HG03196 (cell line): ENCODE data around the gene CD79B.

Source experiments
- ATAC-seq: cut with Tn5 transposase; IDR thresholded peaks from one replicate; pipeline ENCODE4 v1.9.1; 2021; ENCODE audit not compliant: unreplicated experiment

The CD79B gene

DNA sequence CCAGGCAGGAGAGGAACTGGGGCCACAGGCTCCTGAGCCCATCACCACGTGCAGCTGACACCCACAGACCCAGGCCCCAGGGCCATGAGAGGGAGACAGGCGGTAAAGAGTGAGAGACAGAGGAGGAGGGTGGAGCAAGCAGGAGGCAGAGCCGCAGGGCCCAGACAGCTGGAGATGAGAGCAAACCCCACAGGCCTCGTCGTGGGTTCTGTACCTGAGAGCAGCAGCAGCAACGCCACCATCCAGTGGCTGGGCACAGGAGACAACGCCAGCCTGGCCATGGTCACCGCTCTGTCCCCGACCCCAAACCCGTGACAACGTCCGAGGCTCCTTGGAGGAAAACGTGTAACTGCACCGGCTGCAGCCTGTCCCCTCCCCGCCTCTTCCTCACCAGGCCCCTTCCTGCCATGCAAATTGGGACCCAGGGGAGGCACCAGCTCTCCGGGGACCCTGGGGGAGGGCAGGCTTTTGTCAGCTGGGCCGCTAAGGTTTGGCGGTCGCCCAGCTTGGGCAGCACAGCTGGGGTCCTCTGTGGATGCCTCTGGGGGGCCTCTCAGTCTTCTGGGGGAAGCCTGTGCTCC lies at the start of gene CD79B:
Gene CD79B, minus strand, starts transcription at position 351 of the 581 bp plus-strand sequence. Its CDS starts 70 bp downstream, at position 281.
- ATAC-seq = peak; percentile 69

DNA sequence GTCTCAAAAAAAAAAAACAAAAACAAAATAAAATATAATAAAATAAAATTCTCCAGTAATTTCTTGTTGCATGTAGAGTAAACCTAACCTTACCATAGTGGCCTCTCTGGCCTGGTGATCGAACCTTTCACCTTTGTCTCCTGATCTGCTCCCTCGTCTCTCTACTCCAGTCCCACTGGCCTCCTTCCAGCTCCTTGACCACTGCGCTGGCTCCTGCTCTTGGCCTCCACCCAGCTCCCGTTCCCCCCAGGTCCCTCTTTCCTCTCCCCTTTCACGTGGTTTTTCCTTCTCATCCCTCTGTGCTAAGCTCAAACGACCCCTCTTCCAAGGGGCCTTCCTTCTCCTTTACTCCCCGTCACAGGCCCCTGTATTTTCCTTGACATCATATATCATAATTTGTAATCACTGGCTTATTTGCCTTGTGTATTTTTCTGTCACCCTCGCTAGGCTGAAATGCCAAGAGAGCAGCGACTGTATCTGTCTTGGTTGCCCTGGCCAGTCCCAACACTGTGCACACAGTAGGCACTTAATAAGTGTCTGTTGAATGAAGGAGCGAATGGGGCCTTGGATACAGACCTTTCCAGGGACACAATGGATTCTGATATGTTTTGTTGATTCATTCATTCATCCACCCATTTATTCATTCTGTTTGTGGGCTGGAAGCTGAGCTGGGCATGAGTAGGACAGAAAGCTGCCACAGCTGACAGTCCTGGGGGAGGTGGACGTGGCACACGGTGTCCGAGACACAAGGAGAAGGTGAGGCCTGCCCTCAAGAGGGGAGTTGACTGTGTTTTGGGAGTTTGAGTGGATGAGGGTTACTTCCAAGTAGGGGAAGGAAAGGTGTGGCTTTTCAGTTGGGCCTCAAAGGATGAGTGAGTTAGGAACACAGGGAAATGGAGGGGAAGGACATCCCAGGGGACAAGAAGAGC lies 46.4 kb upstream of the CD79B start:
- ATAC-seq = no peak

DNA sequence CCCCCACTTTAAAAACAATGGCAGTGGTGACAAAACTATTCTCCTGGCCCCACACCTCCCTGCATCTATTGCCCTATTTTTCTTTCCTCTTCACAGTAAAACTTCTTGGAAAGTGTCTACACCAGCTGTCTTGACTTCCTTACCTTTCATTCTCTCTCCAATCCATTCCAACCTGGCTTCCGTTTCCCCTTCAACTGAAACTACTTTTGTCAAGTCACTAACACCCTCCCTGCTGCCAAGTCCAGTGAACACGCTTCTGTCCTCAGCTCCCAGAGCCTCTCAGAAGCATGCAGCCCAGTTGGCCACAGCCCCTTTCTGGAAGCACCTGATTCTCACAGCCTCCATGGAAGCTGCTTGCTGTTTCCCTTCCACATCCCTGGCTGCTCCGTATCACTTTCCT lies 44.6 kb upstream of the CD79B start:
- ATAC-seq = no peak

DNA sequence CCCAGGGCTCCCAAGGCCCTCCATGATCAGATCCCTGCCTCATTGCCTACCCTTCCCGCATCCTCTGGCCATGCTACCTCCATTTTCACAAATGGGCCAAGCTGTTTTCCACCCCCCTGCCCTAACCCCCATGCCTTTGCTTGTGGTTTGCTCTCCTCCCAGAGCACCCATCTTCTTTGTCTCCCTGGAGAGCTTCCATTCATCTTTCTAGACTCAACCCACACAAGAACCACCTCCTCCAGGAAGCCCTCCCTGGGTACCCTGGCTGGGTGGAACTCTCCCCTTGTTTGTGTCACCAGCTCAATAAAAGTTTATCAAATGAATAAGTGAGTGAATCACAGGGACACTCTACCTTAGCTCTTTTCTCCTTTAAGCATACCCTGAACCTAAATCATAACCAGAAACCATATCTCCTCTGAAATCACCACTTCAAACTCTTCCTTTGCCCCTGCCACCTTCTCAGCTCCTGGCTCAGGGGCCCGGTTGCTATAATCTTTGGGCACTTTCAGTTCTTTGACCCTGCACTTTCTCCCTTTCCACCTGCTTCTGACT lies 43.5 kb upstream of the CD79B start:
- ATAC-seq = no peak

DNA sequence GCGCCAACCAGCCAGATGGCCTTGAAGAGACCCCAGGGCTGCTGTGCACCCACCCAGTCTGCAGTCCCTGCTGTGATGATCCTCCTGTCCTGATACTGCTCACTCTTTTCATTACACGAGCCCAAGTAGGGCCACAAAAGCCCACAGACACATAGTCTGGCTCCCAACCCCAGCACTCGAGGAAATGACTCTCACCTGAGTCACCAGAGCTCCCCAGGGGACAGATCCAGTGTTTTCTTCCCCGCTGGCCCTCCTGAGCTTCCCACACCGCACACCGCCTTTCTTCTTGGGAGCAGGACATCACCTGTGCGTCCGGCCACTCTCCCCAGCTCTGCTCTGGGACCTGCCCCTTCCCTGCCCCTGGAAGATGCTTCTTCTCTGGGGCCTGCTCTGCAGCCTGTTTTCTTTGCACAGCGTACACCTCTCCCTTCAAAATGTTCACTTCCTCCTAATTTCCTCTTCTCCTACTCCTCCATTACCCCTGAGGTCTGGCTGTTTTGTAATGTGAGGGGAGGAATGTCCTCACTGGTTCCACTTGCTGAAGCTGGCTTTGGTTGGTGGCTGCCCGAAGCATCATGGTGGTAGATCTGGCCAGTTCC lies 42.6 kb upstream of the CD79B start:
- no peak for ATAC-seq

DNA sequence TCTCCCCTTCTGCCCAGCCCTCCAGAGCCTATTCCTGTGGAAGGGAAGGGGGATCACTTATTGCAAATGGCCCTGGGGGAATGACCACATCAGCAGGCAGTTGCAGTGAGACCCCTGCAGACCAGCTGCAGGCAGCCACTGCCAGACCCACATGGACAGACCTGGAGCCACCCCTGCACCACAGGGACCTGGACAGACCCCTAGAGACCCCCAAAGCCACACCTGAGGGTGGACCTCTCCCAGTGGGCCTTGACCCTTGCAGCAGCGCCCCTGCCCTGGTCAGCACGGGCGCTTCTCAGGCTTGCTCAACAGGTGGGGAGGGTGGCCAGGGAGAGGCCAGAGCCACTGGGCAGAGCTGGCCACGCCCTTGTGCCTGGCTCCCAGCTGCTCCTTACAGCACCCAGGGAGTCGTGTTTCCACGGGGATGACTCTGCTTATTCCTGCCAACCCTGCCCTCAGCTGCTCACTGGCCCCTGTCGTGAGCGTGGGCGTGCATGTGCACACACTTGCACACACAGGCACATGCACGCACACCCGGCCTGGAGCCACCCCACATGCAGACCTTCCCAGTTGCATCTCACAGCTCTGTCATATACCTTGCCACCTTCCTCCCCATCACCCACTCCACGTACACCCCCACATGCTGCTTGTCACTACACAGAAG lies 41.9 kb upstream of the CD79B start:
- ATAC-seq = no peak

DNA sequence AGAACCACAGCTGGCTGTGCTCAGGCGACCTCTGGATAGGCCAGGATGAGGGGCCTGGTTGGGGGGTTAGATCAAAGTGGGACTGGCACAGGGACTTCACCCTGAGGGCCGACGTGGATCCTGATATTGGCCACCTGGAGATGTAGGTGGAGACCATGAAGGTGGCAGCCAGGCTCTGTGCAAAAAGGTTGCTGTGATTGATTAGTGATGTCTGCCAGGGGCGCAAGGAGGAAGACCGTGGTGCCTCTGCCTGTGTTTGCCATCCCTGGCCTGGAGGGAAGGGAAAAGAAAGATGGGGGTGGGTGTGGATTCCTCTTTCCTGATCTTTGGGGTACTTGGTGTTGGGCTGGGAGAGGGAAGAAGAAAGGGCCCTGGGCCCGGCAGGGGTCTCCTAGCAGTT lies 41.1 kb upstream of the CD79B start:
- no peak for ATAC-seq

DNA sequence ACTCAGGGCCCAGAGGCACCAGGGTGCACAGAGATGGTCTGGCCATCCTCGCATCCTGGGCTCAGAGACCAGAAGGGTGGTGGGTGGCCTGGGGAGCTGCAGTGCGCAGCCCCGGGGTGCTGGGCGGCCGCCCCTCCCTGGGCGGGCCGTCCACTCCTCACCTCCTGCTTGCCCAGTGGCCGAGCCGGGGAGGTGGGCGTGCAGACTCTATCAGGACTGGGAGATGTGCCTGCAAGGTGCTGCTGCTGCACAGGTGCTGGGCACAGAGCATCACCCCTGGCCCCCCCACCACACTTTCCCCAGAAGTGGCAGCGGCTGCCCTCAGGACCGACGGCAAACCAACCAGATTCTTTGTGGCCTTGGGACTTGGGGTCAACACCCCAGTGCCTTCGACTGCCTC lies 40.7 kb upstream of the CD79B start, which contains the start of gene SCN4A:
Gene SCN4A, minus strand, starts transcription at position 123 of the 400 bp plus-strand sequence. Its CDS starts 77 bp downstream, at position 46.
- no peak for ATAC-seq

DNA sequence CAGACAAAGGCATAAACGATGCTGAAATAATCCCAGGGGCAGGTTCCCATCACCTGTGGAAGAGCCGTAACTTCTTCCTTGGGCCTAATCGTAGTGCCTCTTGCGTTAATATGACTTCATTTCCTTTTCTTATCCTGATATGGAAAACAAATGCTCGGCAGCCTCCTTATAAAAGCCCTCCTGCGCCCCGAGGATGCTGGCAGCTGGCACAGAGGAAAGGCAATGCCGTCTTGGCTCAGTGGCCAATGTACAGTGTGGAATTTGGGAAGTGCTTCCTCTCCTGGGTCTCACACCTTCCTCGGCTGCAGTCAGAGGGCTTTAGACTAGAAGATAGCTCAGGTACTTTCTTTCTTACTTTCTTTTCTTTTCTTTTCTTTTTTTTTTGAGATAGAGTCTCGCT lies 37.1 kb upstream of the CD79B start:
- ATAC-seq = no peak

DNA sequence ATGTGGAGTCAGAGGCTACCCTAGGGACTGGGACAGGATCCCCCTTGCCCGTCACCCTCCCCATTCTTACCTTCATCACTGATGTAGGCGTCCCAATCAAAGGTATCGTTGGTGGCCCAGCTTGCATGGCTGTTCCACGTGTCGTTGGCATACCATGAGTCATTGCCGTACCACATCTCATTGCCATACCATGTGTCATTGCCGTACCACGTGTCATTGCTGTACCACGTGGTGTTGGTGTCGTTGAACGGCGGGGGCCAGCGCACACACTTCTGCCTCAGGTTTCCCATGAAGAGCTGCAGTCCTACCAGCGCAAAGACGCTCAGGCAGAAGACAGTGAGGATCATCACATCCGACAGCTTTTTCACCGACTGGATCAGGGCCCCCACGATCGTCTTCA lies 35.8 kb upstream of the CD79B start:
- ATAC-seq = no peak

DNA sequence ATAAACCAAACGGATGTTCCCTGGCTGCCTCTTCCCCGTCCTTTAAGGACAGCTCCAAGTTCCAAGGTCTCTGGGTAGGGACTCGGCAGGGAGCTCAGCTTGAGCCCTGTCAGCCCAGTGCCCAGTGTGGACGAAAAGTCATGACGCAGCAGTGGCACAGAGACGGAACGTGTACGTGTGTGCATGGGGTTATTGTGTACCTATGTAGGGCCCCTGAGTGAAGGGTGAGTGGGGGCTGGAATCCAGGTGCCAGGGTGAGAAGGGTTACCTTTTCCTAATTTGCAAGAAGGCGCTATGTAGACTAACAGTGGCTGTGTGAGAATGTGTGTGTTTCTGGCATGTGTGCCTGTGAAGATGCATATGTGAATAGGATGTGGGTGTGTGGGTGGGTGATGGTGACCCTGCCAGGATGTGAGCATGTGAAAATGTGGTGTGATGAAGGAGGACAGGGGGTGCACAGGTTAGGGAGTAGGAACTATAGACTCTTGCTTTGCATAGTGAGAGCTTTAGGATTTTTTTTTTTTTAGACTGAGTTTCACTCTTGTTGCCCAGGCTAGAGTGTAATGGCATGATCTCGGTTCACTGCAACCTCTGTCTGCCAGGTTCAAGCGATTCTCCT lies 34.6 kb upstream of the CD79B start:
- ATAC-seq = no peak

DNA sequence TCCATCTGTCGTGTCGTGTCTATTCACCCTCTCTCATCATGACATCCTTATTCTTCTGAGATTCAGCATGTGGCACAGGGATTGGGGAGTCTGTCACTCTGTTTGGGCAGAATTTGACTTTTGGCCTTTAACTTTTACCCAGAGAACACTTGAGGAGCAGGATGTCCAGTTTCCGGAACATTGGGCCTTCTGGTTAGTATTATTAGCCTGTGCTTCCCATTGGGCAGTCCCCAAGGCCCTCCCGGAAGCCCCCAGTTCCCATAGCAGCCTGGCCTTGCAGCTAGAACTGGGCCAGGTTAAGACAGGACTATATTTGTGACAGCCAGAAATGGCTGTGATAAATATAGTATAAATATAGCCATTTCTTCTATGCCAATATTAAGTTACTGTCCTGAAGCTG lies 31.0 kb upstream of the CD79B start:
- no peak for ATAC-seq

DNA sequence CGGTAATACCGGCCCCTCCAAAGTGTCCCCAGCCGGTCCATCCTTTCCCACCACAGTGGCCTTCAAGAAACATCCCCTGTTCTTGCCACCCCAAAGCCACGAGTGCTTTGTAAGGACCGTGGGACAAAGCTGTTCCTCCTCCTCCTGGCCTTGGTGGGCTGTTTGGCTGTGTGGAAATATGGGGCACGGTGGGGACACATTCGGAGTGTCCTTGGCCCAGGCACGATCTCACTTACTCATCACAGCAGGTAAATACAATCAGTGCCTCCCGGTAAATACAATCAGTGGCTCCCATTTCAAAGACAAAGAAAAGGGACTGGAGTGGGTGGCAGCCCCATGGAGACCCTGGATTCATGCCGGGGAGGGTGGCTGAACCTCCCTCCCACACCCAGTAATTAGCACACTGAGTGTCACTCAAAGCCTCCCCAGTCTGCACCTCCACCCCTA lies 30.2 kb upstream of the CD79B start:
- ATAC-seq = no peak

DNA sequence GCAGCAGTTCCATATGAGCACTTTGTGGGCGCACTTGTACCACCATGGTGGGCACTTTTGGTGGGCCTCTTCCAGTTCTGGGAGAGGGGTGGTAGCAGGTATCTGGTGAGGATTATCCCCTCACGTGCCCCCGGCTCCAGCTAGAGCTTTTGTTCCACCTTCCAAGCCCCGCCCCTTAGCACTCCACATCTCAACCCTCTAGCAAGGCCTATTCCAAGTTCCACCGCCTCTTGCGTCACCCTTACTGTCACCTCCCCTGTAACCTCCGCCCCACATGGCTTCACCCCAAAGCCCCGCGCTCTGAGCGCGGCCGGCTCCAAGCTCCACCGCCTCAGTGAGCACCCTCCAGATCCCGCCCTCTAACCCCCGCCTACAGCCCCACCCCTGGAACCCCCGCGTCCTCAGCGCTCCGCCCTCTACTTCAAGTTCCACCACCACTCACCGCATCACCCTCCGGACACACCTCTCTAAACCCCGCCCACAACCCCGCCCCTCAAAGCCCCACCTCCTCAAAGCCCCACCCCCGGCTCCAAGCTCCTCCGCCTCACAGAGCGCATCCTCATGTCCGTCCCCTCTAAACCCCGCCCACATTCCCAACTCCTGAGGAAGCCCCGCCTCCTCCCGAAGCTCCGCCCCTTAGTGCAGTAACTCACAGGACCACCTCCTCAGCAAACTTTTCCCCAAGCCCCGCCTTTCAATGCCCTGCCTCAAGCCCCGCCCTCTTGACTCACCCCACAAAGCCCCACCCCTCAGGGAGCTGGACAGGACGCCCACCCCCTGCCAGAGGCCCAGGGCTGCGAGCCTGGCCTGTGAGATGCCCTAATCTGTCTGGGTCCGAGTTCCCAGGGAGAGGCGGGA lies 29.5 kb upstream of the CD79B start:
- ATAC-seq = no peak

DNA sequence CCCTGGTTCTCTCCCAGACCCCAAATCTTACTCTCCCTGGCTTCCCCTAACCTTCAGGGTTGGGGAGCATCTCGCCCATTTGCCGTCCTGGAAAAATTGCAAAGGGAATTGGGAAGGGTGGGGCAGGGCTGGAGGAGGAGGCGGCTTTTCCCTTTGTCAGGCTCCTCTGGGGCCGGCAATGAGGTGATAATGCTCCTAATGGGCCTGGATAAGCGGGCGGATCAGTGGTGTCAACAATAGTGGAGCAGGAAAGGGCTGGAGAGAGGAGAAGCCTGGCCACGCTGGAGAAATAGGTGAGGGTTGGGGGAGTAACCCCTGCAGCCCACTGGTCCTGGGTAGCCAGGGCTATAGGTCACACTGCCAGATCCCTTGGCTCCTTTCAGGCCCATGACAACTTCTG lies 28.3 kb upstream of the CD79B start:
- ATAC-seq = no peak

DNA sequence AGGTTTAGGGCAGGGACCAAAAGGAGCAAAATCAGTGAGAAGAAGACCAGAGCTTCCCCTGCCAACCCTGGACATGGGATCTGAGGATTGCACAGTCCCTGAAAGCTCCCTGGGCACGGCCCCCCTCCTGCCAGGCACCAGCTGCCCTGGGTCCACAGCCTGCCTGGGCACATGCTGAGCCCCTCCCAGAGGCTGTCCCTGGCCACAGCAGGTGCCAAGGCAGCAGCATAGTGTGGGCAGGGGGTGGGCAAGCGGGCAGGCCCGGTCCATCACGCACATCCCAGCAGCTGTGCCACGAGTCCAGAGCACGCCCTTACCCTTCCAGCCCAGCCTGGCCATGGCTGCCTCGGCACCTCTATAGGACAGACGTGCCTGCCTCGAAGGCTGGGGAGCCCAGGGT lies 27.9 kb upstream of the CD79B start:
- ATAC-seq = no peak

DNA sequence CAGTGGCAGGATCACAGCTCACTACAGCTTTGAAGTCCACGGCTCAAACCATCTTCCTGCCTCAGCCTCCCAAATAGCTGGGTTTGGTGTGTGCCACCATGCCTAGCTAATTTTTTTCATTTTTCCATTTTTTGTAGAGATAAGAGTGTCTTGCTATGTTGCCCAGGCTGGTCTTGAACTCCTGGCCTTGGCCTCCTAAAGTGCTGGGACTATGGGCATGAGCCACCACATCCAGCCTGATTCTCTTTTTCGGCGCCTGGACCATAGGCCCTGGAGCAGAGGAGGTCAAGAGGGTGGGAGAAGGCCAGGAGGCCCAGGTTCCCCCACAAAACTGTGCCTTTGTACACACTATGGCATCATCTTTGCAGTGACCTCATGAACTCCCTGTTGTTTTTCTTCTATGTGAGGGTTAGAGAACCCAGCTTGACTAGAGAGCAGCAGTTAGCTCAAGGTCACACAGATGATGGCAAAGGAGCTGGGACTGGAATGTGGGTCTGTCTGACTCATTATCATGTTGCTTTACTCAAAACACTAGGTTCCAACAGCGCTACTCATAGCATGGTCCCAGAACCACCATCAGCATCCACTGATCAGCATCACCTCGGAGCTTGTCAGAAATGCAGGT lies 24.3 kb upstream of the CD79B start:
- no peak for ATAC-seq

DNA sequence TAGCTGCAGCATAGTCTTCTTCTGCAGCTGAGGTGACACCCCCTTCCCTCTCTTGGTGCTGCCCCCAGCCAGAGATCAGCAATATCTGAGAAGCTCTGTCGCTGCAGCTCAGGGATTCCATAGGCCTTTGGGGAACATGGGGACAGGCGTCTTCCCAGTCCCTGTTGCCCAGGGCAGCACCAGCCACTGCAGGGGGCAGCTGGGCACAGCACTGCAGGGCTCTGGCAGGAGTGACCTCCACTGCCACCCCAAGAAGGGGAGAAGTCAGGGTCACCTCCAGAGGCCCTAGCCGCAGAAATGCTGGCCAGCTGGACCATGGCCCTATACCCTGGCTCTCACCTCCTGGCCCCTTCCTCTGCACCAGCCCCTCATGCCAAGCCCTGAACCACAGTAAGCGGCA lies 23.7 kb upstream of the CD79B start:
- no peak for ATAC-seq

DNA sequence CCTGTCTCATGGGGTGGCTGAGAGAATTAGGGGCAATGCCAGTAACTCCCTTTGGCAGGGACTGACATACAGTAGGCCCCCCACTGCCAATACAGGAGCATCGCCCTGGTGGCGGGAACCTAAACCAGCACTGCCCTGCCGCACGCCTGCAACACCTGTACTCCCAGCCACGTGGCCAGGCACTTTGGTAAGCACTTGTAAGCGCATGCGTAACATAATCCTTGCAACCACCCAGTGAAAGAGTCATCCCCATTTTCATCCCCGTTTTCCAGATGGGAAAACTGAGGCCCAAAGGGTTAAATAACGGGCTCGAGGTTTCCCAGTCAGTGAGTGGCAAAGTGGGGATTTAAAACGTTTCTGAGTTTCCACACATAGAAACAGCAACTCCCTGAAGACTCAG lies 23.1 kb upstream of the CD79B start:
- ATAC-seq = no peak
